ENCODE measurements around the gene SMG6.

The SMG6 gene

DNA sequence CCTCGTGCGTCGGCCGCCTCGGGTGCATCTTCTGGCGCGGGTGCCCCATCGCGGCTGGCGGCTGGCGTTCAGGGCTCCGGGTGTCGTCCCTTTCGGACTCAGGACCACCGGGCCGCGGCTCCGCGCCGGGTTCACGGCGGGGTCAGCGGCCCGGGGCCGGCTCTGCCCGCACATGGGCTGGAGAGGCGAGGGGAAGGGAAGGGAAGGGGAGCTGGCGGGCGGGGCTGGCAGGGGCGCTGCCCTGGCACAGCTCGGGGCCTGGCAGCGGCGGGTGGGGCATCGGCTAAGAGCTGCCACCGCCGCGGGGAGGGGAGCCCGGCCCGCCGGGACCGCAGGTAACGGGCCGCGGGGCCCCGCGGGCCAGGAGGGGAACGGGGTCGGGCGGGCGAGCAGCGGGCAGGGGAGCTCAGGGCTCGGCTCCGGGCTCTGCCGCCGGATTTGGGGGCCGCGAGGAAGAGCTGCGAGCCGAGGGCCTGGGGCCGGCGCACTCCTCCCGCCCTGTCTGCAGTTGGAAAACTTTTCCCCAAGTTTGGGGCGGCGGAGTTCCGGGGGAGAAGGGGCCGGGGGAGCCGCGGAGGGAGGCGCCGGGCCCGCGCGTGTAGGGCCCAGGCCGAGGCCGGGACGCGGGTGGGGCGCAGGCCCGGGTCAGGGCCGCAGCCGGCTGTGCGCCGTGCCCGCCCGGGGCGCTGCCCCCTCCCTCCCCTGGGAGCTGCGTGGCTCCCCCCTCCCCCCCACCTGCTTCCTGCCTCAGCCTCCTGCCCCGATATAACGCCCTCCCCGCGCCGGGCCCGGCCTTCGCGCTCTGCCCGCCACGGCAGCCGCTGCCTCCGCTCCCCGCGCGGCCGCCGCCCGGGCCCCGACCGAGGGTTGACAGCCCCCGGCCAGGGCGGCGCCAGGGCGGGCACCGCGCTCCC lies 248.0 kb downstream of the SMG6 start:
- TF ChIP-seq ZBTB7A (IDR thresholded peaks at IDR 0.05; ENCODE audit: low read depth): no peak; the same call in 1 of the 2 replicates
- TF ChIP-seq EP300 (IDR thresholded peaks at IDR 0.05; ENCODE audit: borderline replicate concordance): no peak
- TF ChIP-seq RAD21 (IDR thresholded peaks at IDR 0.05; ENCODE audit: low read depth): no peak
- TF ChIP-seq CREB1 (IDR thresholded peaks at IDR 0.05; ENCODE audit: low read depth): no peak
- TF ChIP-seq CEBPB (IDR thresholded peaks at IDR 0.05): no peak
- TF ChIP-seq TEAD4 (IDR thresholded peaks at IDR 0.05): no peak
- no peak for TF ChIP-seq NFIC (IDR thresholded peaks at IDR 0.05)

DNA sequence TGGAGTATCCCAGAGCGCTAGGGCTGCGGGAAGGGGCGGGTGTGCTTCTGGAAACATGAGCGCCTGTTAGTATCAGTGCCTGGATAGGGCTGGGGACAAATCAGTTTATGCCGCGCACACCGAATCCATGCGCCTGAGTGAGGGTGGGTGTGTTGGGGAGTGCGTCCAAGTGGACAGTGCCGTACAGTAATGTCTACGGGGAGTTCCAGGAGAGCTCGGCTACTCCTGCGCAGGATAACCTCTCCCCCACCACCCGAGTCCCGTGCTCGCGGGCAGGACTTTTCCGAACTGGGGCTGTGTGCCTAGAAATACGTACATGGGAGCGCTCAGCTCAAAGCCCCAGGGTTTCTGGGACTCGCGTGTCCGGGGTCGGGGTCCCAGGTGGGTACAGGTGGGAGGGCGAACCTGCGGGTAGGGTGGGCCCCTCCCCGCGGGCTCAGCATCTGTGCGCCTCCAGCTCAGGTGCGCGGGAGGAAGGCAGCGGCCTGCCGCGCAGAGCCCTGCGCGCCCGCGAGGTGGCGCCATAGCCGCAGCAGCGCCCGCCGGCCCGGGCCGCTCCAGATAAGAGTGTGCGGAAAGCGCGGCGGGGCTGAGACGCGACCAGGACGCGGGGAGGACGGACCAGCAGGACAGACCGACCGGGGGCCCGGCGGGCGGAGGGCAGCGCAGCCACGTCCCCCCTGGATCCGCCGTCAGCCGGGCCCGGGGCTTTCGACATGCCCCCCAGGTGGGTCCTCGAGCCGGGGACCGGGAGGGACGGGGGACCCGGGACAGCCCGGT lies 248.9 kb downstream of the SMG6 start, which contains the start of gene HIC1:
TSS of gene HIC1 (plus strand) at position 592 of the 780 bp plus-strand sequence. CDS start 1,588 bp downstream, outside the sequence.
- TF ChIP-seq TCF12 (IDR thresholded peaks at IDR 0.05; ENCODE audit: low read depth) (peak; percentile 25; the same call in 1 of the 2 replicates), CREB1 (IDR thresholded peaks at IDR 0.05; ENCODE audit: low read depth) (no peak), TAF1 (IDR thresholded peaks at IDR 0.05; ENCODE audit: low read depth) (no peak), RAD21 (IDR thresholded peaks at IDR 0.05; ENCODE audit: low read depth) (peak; percentile 82), YY1 (IDR thresholded peaks at IDR 0.05; ENCODE audit: low read depth) (no peak), NFIC (IDR thresholded peaks at IDR 0.05) (no peak), TEAD4 (IDR thresholded peaks at IDR 0.05) (no peak), EGR1 (IDR thresholded peaks at IDR 0.05) (peak; percentile 13; the same call in 1 of the 2 replicates), ZBTB7A (IDR thresholded peaks at IDR 0.05; ENCODE audit: low read depth) (peak; percentile 66), CEBPB (IDR thresholded peaks at IDR 0.05) (no peak), EP300 (IDR thresholded peaks at IDR 0.05; ENCODE audit: borderline replicate concordance) (peak; percentile 33; the same call in 1 of the 2 replicates)
- TF ChIP-seq, protein P1, sequence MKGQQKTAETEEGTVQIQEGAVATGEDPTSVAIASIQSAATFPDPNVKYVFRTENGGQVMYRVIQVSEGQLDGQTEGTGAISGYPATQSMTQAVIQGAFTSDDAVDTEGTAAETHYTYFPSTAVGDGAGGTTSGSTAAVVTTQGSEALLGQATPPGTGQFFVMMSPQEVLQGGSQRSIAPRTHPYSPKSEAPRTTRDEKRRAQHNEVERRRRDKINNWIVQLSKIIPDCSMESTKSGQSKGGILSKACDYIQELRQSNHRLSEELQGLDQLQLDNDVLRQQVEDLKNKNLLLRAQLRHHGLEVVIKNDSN (IDR thresholded peaks at IDR 0.05): no peak
- TF ChIP-seq, protein P2, sequence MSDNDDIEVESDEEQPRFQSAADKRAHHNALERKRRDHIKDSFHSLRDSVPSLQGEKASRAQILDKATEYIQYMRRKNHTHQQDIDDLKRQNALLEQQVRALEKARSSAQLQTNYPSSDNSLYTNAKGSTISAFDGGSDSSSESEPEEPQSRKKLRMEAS (IDR thresholded peaks at IDR 0.05): peak; percentile 52; the same call in 1 of the 2 replicates
- TF ChIP-seq, protein P3, sequence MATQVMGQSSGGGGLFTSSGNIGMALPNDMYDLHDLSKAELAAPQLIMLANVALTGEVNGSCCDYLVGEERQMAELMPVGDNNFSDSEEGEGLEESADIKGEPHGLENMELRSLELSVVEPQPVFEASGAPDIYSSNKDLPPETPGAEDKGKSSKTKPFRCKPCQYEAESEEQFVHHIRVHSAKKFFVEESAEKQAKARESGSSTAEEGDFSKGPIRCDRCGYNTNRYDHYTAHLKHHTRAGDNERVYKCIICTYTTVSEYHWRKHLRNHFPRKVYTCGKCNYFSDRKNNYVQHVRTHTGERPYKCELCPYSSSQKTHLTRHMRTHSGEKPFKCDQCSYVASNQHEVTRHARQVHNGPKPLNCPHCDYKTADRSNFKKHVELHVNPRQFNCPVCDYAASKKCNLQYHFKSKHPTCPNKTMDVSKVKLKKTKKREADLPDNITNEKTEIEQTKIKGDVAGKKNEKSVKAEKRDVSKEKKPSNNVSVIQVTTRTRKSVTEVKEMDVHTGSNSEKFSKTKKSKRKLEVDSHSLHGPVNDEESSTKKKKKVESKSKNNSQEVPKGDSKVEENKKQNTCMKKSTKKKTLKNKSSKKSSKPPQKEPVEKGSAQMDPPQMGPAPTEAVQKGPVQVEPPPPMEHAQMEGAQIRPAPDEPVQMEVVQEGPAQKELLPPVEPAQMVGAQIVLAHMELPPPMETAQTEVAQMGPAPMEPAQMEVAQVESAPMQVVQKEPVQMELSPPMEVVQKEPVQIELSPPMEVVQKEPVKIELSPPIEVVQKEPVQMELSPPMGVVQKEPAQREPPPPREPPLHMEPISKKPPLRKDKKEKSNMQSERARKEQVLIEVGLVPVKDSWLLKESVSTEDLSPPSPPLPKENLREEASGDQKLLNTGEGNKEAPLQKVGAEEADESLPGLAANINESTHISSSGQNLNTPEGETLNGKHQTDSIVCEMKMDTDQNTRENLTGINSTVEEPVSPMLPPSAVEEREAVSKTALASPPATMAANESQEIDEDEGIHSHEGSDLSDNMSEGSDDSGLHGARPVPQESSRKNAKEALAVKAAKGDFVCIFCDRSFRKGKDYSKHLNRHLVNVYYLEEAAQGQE (IDR thresholded peaks at IDR 0.05; ENCODE audit: low read depth): no peak

DNA sequence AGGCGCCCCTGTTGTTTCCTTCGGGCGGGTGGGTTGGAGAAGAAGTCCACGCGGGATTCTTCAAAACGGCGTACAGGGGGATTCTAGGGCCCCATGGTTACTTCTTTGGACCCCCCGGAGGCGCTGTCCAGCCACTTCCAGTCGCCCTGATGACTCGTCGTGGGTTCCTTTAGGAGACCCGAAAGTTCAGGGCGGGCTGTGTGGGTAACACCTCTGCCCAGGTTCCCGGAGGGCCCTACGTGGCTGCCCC lies 249.4 kb downstream of the SMG6 start:
- no peak for TF ChIP-seq RAD21 (IDR thresholded peaks at IDR 0.05; ENCODE audit: low read depth)
- TF ChIP-seq, protein P3 (IDR thresholded peaks at IDR 0.05; ENCODE audit: low read depth): peak; percentile 44; the same call in 1 of the 2 replicates

DNA sequence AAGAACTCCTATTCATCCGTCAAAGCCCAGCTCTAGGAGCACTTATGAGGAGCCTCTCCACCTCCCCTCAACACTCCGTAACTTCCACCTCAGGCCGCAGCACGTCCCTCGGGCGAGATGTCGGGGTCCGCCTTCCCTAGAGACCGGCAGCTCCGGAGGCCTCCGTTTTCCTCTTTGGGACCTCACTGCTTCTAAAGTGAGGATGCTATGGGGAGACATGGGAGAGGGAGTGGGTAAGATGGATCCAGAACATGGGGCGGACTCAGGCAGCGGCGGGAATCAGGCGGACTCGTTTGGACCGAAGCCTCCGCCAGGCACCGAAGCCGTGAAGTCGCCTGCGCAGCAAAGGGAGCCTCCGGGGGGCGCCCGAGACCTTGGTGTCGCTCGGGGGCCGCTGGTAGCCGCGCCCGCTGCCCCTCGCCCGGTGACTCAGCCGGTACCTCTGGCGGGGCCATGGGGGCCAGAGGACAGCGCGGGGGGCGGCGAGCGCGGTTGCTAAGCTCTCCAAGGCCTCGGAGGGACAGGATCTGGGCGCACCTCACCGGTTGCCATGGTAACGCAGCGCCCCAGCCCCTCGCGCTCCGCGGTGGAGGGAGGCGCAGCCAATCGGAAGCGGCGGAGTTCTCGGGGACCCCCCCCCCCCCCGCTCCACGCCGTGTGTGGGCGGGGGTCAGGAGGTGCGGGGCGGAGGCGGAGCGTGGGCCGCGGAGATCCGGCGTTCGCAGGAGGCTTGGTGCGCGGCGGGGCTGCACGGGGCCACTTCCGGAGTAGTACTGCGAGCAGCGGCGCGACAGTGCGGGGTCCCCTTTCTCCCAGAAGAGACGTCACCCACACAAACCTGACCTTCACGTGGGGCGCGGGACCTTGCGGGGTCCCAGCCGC lies 250.0 kb downstream of the SMG6 start:
- TF ChIP-seq YY1 (IDR thresholded peaks at IDR 0.05; ENCODE audit: low read depth): no peak
- TF ChIP-seq TEAD4 (IDR thresholded peaks at IDR 0.05): 0 out of 2 replicates have a peak, but pooled peaks have one; percentile 22
- no peak for TF ChIP-seq CEBPB (IDR thresholded peaks at IDR 0.05)
- TF ChIP-seq, protein P3 (IDR thresholded peaks at IDR 0.05; ENCODE audit: low read depth): no peak
- peak; percentile 65 for TF ChIP-seq RAD21 (IDR thresholded peaks at IDR 0.05; ENCODE audit: low read depth)
- TF ChIP-seq TCF12 (IDR thresholded peaks at IDR 0.05; ENCODE audit: low read depth): no peak; the same call in 1 of the 2 replicates
- no peak for TF ChIP-seq NFIC (IDR thresholded peaks at IDR 0.05)
- TF ChIP-seq EP300 (IDR thresholded peaks at IDR 0.05; ENCODE audit: borderline replicate concordance): peak; percentile 24; the same call in 1 of the 2 replicates
- TF ChIP-seq CREB1 (IDR thresholded peaks at IDR 0.05; ENCODE audit: low read depth): no peak
- TF ChIP-seq ZBTB7A (IDR thresholded peaks at IDR 0.05; ENCODE audit: low read depth): peak; percentile 74
- TF ChIP-seq FOXM1 (IDR thresholded peaks at IDR 0.05; ENCODE audit: borderline replicate concordance, low read depth): no peak
- no peak for TF ChIP-seq TAF1 (IDR thresholded peaks at IDR 0.05; ENCODE audit: low read depth)
- TF ChIP-seq, protein P2 (IDR thresholded peaks at IDR 0.05): peak; percentile 65
- TF ChIP-seq, protein P1 (IDR thresholded peaks at IDR 0.05): no peak
- peak; percentile 97 for TF ChIP-seq EGR1 (IDR thresholded peaks at IDR 0.05)

Measured in Ishikawa (cell line).